T-helper 9 cell (primary cell): Measurements from ENCODE around the gene FAM25G.

ENCODE experiments used
- DNase-seq: peaks from one replicate; pipeline ENCODE4 v3.0.0-alpha.2; 2020

The FAM25G gene

DNA sequence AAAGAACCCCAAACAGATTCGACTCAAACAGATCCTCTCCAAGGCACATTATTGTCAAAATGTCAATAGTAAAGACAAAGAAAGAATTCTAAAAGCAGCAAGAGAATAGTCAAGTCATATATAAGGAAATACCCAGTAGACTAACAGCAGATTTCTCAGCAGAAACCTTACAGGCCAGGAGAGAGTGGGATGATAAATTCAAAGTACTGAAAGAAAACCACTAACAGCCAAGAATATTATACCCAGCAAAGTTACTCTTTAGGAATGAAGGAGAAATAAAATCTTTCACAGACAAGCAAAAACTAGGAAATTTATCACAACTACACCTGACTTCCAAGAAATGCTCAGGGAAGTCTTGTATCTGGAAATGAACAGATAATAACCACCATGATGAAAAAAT lies 45.8 kb downstream of the FAM25G start:
- no peak for DNase-seq

DNA sequence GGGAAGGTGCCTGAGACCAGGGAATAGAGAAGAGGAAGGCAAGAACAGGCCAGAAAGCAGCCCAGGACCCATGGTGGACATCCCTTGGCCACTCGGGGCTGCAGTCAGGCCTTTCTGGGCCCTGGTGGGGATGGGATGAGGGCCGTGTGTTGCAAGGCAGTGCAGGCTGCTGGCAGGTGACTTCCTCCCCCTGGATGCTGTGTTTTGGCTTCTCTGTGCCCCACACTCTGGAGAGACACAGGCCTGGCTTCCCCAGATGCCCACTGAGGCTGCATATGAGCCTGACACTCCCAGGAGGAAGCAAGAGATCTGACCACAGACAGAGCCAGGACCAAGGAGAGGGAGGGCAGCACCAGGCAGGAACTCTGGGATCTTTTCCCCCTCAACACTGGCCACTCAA lies 47.5 kb downstream of the FAM25G start:
- no peak for DNase-seq

DNA sequence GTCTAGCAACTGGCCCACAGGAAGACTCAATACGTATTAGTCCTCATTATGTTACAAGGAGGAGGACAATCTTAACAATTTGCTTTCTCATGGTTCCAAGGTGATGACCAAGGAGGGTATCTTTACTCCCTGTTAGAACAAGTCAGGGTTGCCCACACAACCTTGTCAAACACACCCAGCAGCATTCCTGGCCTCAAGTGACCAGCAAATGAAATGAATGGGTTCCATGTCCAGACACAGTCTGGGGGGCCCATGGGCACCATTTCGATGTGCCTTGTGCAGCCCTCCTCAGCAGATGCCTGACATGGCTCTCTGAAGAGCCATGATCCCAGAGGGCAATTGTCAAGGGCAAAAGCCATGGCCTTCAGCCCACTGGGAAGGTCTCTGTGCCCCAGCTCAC lies 48.4 kb downstream of the FAM25G start:
- DNase-seq: no peak

DNA sequence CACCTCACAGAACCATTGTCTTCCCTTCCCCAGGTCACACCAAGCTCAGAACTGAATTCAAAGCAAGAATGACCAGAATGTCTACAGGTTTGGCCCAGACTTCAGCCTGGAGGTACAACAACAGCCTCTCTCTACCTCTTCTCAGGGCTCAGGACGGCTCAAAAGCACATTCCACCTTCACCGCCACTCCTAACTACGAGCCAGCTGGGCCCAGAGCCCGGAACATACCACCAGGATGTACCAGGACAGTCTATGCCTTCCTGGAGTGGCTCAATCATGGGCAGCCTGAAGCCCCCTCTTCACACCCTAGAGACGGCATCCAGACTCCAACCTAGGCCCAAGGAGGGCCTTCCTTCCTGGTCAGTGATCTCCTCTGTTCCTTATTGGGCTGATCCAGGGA lies 49.1 kb downstream of the FAM25G start:
- DNase-seq: no peak

DNA sequence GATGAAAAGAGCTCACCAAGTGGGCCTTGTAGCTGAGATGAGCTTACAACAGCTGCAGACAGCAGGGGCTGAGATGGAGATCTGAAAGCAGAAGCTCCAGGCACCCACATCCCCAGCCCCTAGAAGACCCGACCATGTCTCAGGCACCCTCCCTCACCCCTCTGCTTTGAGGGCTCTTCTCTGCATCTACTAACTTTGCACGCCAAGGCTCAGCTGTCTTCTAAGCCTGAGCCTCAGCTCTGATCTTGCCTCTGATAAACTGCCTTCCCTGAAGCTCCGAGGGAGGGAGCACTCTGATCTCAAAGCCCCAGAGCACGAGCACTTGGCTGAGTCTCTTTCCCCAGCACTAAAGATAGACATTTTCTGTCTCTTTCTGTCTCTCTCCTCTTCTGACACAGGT lies 49.6 kb downstream of the FAM25G start:
- DNase-seq: no peak

DNA sequence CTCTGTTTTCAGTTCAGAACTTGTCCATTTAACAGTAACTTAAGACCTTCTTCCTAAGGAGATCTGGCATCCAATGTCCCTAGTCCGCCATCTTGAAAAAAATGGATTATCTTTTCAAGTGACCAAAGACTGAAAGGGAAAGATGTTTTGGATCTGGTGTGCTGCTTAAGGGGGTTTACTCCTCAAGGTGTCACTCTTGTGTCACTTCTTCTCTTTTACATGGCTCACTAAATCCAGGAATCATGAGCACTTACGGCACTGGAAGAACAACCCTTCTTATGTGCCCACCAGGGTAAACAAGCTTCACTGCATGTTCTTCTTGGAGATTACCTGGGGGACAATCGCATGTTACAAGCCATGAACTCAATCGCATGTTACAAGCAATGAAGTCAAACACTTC lies 51.3 kb downstream of the FAM25G start:
- no peak for DNase-seq

DNA sequence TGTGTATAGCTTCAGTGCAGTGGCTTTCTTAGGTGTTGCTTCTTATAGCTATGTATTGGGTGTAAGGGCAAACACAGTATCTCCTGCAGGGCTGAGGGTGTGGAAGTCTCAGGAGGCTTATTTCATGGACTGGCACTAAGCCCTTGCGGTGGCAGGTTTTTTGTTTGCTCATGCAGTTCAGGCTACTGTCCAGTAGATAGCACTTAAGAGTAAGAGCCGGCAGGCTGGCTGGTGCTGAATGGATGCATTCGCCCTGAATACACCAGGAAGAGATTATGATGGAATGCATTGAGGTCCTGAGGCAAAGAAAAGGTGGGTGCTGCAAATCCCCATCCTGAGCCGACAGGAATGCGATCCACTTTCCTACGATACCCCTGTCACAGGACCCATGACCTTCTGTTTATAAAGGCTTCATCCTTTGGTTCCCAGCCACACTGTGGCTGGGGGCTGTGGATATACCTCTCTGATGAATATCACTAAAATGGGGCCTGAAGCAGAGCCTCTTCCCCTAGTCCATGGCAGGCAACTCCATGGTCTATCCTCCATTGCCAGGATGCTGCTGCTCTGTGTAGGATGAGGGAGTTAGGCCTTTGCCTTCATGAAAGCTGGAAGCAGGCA lies 52.5 kb downstream of the FAM25G start:
- DNase-seq: no peak
